HUES6 (cell line): ENCODE results near the gene KRT6B.
"Not testable (repeated sequence)": the region's sequence is repeated elsewhere in the genome, so short reads cannot be mapped to it uniquely, and the experiment has no call there.

Experiments used
- H3K27ac ChIP-seq: 2 replicates; pipeline ENCODE4 v1.7.0; 2013; ENCODE audit warnings: low read depth, mild to moderate bottlenecking, low read length, inconsistent platforms
- H3K27me3 ChIP-seq: 2 replicates; pipeline ENCODE4 v1.6.1; 2013; ENCODE audit warnings: low read length; ENCODE audit not compliant: control insufficient read depth, insufficient read depth
- H3K36me3 ChIP-seq: 2 replicates; pipeline ENCODE4 v1.6.1; 2013; ENCODE audit warnings: low read length; ENCODE audit not compliant: control insufficient read depth, insufficient read depth
- H3K4me1 ChIP-seq: 2 replicates; pipeline ENCODE4 v1.6.1; 2013; ENCODE audit warnings: low read length; ENCODE audit not compliant: control insufficient read depth, insufficient read depth
- H3K4me3 ChIP-seq: 2 replicates; pipeline ENCODE4 v1.5.1; 2013; ENCODE audit warnings: low read depth, low read length
- H3K9ac ChIP-seq: one replicate; pipeline ENCODE4 v1.6.1; 2013; ENCODE audit warnings: mild to moderate bottlenecking, low read length
- H3K9me3 ChIP-seq: 2 replicates; pipeline ENCODE4 v1.6.1; 2013; ENCODE audit warnings: low read depth, low read length; ENCODE audit not compliant: control insufficient read depth, insufficient read depth

KRT6B gene

DNA sequence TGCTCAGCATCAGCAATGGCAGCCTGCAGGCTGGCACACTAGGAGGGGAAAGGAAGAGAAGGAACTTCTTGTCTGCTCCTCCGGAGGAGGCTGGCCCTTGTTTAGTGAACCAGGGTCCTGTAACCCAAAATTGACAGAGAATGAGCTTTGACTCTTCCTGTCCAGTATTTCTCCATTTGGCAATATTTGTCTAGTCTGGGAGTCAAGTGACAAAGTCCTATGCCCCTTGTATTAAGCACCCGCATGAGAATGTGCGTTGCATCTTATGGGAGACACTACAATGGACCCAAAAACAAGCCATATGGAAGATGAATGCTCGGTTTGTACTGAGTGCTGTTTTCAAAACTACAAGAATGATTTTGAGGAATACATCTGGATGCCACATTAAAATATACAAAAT, 17.9 kb upstream of the KRT6B start:
- Histone ChIP-seq H3K27me3 (no peaks in the 10 kb centered on the region), H3K27ac (no peak overlapping the region), H3K4me3 (no peak overlapping the region), H3K4me1 (no peaks in the 10 kb centered on the region), H3K9ac (no peak overlapping the region), H3K36me3 (no peaks in the 10 kb centered on the region), H3K9me3 (peaks cover 13% of the 10 kb centered on the region)

DNA sequence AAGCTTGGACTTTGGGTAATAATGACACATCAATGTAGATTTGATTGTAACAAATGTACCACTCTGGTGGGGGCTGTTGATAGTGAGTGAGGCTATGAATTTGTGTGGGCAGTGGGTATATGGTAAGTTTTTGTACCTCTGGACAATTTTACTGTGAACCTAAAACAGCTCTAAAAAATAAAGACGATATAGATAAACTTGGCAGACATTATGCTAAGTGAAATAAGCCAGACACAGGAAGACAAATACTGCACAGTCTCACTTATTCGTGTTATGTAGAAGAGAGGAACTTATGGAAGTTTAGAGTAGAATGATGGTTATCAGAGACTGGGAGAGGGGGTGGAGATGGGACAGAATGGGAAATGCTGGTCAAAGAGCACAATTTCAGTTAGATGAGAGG, 13.0 kb upstream of the KRT6B start:
- Histone ChIP-seq H3K27ac (no peak overlapping the region), H3K36me3 (no peaks in the 10 kb centered on the region), H3K4me3 (no peak overlapping the region), H3K9ac (no peak overlapping the region), H3K9me3 (peaks cover 4% of the 10 kb centered on the region; the same call in 1 of the 2 replicates), H3K4me1 (no peaks in the 10 kb centered on the region), H3K27me3 (no peaks in the 10 kb centered on the region)

DNA sequence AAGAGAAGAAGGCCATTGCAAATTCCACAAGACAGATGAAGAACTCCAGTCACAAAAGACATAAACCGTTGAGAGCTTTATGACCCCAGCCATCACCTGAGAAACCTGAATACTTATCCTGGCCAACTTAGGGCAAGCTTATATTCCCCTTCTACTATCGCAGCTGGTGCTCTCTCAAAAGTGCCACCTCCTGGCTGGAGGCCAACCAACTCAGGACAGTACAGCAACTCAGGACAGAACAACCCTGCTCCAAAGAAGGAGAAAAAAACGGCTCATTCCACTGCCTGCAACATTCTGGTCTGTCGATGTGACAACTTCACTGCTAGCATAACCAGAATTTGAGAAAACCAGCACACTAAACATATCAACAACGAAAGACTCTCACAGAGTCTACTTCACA, 9.7 kb upstream of the KRT6B start:
- Histone ChIP-seq H3K27me3 (no peaks in the 10 kb centered on the region), H3K9me3 (peaks cover 3% of the 10 kb centered on the region; the same call in 1 of the 2 replicates), H3K27ac (no peak overlapping the region), H3K36me3 (no peaks in the 10 kb centered on the region), H3K4me1 (no peaks in the 10 kb centered on the region), H3K9ac (no peak overlapping the region), H3K4me3 (no peak overlapping the region)

DNA sequence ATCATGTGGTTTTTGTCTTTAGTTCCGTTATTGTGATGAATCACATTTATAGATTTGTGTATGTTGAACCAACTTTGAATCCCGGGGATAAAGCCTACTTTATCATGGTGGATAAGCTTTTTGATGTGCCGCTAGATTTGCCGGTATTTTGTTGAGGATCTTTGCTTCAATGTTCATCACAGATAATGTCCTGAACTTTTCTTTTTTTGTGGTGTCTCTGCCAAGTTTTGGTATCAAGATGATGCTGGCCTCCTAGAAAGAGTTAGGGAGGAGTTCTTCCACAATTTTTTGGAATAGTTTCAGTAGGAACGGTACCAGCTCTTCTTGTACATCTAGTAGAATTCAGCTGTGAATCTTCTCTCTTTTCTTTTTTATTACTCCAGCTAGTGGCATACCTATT, 6.9 kb upstream of the KRT6B start:
- Histone ChIP-seq H3K4me1 (peaks cover 9% of the 10 kb centered on the region; the same call in 1 of the 2 replicates), H3K36me3 (no peaks in the 10 kb centered on the region), H3K27ac (no peak overlapping the region), H3K27me3 (no peaks in the 10 kb centered on the region), H3K9me3 (no peaks in the 10 kb centered on the region), H3K4me3 (no peak overlapping the region), H3K9ac (no peak overlapping the region)

DNA sequence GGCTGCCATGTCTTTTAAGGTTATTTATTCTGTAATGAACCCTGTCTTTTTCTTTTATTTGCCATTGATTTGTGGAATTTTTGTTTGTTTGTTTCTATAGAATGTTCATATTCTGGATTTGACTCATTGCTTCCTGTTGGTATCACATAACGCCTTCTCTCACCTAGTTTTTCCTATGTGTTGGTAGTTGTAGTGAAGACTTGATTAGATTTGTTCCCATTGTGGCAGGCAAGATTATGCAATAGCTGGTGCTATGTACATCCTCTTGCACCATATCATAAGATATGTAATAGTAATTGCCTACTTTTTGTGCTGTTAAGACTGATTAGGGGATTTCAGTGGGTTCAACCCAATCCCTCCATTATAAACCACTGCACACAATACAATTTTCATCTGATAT, 3.9 kb upstream of the KRT6B start:
- Histone ChIP-seq H3K4me3 (no peak overlapping the region), H3K27ac (no peak overlapping the region), H3K27me3 (no peaks in the 10 kb centered on the region), H3K36me3 (no peaks in the 10 kb centered on the region), H3K9ac (no peak overlapping the region), H3K4me1 (peaks cover 9% of the 10 kb centered on the region; the same call in 1 of the 2 replicates), H3K9me3 (no peaks in the 10 kb centered on the region)

DNA sequence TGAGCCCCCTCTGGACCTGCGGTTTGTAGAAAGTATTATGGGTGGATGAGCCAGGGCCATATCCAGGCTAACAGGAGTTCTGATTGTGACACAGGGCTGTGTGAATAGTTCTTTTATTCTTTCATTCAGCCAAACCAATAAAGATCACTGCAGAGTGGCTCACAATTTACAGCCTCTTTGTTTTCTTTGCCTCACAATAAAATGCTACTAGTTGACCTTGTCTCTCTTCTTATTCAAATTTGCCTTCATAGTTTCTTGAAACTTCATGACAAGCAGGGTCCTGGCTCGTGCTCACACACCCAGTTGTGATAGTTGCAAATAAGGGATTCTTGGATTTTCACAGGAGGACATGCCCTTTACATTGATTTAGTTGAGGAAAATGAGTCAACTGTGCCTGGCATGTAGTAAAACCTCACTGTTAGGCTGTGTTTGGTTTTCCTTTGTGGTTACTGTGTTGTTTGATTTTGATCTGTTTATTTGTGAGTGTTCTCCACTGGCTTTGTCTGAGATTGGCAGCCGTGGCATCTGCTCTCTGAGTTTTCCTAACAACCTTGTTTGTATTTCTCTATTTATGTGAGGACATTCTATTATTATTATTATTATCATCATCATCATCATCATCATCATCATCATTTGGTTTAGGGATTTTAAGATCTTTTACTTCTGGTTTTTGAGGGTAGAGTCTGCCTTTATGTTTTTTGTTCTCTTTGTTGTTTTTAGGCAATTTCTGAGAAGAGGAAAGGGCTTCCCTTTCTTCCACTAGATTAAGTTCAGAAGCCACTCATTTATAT, 2.7 kb upstream of the KRT6B start:
- no peaks in the 10 kb centered on the region for H3K27me3 ChIP-seq
- peaks cover 9% of the 10 kb centered on the region; the same call in 1 of the 2 replicates for H3K4me1 ChIP-seq
- no peak overlapping the region for H3K9ac ChIP-seq
- H3K27ac ChIP-seq, result no peak overlapping the region
- no peaks in the 10 kb centered on the region for H3K9me3 ChIP-seq
- no peaks in the 10 kb centered on the region for H3K36me3 ChIP-seq
- H3K4me3 ChIP-seq, result no peak overlapping the region

DNA sequence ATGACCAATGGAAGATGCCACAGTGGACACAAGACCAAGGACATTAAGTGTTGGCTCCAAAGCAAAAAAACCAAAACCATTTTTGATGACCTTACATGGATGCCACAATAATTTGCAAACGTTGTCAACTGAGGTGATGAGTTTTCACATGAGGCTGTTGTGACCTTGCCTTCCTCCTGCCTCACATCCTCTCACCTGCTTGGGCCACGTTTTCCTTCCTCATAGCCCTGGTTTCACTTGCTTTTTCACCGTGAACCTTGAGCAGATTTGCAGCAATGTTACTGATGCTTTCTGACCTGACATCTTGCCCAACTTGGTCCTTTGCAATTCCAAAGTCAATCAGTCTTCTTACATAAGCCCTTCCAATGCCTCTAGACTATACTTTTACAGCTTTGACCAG, 3.7 kb downstream of the KRT6B start:
- Histone ChIP-seq H3K9me3 (peaks cover 9% of the 10 kb centered on the region), H3K4me3 (no peak overlapping the region), H3K9ac (no peak overlapping the region), H3K4me1 (no peaks in the 10 kb centered on the region), H3K27me3 (no peaks in the 10 kb centered on the region), H3K36me3 (no peaks in the 10 kb centered on the region), H3K27ac (no peak overlapping the region)

DNA sequence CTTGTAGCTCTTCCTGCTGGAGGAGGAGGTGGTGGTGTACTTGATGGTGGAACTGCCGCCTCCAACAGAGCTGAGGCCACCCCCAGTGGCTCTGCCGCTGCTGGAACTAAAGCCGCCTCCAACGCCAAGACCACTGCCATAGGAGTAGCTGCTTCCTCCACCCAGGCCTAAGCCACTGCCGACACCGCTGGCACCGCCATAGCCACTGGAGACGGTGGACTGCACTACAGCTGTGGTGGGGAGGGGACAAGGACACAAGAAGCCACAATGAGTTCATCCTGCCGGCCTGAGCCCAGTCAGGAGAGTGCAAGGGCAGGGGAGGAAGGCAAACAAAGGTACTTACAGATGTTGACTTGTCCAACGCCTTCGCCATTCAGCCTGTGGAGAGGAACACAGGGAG, 4.8 kb downstream of the KRT6B start:
- H3K36me3 ChIP-seq, H3K27me3 ChIP-seq, H3K4me3 ChIP-seq, H3K9ac ChIP-seq, H3K9me3 ChIP-seq, H3K27ac ChIP-seq, H3K4me1 ChIP-seq: not testable (repeated sequence)

DNA sequence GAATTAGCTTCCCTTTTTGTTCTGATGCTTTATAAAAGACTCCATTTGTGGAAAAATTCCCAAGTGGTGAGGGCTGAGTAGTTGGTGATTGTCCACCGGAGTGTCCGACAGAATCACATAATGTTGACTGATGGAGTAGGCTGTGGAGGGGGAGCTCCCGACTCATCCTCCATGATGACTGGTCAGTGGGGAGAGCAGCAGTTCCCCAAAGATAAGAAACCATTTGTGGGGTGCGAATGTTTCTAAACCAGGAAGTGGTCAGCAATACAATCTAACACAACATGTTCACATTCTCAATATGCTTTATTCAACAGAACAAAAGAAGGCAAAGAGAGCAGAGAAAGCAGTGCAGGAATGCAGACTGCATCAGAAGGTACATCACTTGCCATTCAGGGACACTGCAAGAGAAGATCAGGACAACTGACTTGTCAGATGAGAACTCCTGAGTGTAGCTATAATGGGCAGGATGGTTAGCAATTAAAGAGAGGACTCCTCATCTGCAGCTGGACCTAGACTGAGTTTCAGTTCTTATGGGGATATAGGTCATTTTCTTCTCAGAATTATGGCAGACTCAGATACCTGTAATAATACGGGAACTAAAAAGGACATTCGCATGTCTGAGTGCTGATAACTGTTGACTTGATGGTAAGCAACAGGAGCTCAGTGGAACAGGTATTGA, 5.4 kb downstream of the KRT6B start:
- Histone ChIP-seq H3K4me3 (no peak overlapping the region), H3K9me3 (peaks cover 9% of the 10 kb centered on the region), H3K27ac (no peak overlapping the region), H3K4me1 (peaks cover 9% of the 10 kb centered on the region), H3K9ac (no peak overlapping the region), H3K27me3 (no peaks in the 10 kb centered on the region), H3K36me3 (no peaks in the 10 kb centered on the region)

DNA sequence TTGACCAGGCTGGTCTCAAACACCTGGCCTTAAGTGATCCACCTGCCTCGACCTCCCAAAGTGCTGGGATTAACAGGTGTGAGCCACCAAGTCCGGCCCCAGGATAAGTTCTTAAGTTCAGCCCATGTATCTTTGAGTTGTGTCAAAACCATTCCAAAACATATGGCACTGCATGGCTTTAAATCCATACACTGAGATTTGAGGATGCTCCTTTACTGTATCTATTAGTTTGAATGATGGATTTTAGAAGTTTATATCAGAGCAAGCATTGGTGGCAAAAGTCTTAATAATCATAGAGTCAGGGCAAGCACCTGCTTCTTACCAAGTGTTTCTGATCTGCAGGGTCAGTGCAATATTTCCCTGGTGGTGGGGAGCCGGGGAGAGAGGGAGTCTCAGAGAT, 6.1 kb downstream of the KRT6B start:
- H3K9me3 ChIP-seq, result peaks cover 9% of the 10 kb centered on the region
- H3K36me3 ChIP-seq, result no peaks in the 10 kb centered on the region
- H3K4me1 ChIP-seq, result peaks cover 11% of the 10 kb centered on the region
- H3K4me3 ChIP-seq, result no peak overlapping the region
- no peak overlapping the region for H3K27ac ChIP-seq
- no peaks in the 10 kb centered on the region for H3K27me3 ChIP-seq
- no peak overlapping the region for H3K9ac ChIP-seq
